SKM-1 treated with dmso at 0.1 percent for 144 hours (cell line): ENCODE data around the gene CLEC18C.
"Not testable (repeated sequence)": the region's sequence is repeated elsewhere in the genome, so short reads cannot be mapped to it uniquely, and the experiment has no call there.

Source experiments
- DNase-seq: peaks from one replicate; lab custom pipeline; 2025; ENCODE audit not compliant: unreplicated experiment; lab: John Stamatoyannopoulos, UW

CLEC18C gene

GRCh38 chr16:70204668-70205405 lies 31.2 kb downstream of the CLEC18C start:
- DNase-seq, result not testable (repeated sequence)

GRCh38 chr16:70206382-70206781 lies 32.8 kb downstream of the CLEC18C start:
- DNase-seq, result not testable (repeated sequence)

- DNase-seq, result not testable (repeated sequence)
Observed at GRCh38 chr16:70218586-70218985, 45.0 kb downstream of the CLEC18C start.

GRCh38 chr16:70222574-70222973 lies 49.0 kb downstream of the CLEC18C start:
- not testable (repeated sequence) for DNase-seq

GRCh38 chr16:70223216-70223615 lies 49.6 kb downstream of the CLEC18C start:
- DNase-seq, result not testable (repeated sequence)

GRCh38 chr16:70223971-70224513 lies 50.5 kb downstream of the CLEC18C start:
- not testable (repeated sequence) for DNase-seq

GRCh38 chr16:70224645-70225044 lies 51.1 kb downstream of the CLEC18C start:
- not testable (repeated sequence) for DNase-seq

GRCh38 chr16:70225430-70225829 lies 51.8 kb downstream of the CLEC18C start:
- not testable (repeated sequence) for DNase-seq

GRCh38 chr16:70226024-70226423 lies 52.4 kb downstream of the CLEC18C start:
- not testable (repeated sequence) for DNase-seq

- not testable (repeated sequence) for DNase-seq
Observed at GRCh38 chr16:70231831-70232230, 58.2 kb downstream of the CLEC18C start.
